ENCODE data around the gene FOXO4.

FOXO4 gene

DNA sequence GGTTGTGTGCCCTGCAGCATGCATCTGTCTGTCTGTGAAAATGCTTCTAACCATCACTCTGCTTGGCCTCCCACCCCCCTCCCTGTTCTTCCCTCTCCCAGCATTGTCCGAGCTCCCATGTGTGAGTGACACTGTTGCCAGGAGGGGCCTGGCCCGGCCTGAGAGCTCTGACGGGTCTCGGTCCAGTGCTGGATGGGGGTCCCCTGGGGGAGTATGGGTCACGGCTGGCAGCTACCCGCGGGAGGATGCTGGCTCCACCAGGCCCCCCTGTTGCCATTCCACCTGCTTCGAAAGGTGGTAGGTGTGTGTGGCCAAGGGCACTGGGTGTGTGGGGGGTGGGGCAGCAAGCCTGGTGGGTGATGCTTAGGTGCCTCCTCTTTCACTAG is 52.6 kb downstream of the FOXO4 start:
- Histone ChIP-seq H3K36me3 (ENCODE audit: control insufficient read depth, insufficient read depth, low read length) (no peaks in the 10 kb centered on the region), H3K9me3 (ENCODE audit: control insufficient read depth, low read length) (no peaks in the 10 kb centered on the region), H3K4me2 (ENCODE audit: low read length) (no peak overlapping the region), H3K9ac (no peak overlapping the region), H3K4me1 (peaks cover 12% of the 10 kb centered on the region), H3K27ac (no peak overlapping the region), H3K4me3 (ENCODE audit: low read depth, low read length) (no peak overlapping the region), H2AFZ (no peak overlapping the region), H3K27me3 (ENCODE audit: control insufficient read depth, insufficient read depth, low read length) (no peaks in the 10 kb centered on the region), H3K79me2 (no peaks in the 10 kb centered on the region)
- TF ChIP-seq, protein P1, sequence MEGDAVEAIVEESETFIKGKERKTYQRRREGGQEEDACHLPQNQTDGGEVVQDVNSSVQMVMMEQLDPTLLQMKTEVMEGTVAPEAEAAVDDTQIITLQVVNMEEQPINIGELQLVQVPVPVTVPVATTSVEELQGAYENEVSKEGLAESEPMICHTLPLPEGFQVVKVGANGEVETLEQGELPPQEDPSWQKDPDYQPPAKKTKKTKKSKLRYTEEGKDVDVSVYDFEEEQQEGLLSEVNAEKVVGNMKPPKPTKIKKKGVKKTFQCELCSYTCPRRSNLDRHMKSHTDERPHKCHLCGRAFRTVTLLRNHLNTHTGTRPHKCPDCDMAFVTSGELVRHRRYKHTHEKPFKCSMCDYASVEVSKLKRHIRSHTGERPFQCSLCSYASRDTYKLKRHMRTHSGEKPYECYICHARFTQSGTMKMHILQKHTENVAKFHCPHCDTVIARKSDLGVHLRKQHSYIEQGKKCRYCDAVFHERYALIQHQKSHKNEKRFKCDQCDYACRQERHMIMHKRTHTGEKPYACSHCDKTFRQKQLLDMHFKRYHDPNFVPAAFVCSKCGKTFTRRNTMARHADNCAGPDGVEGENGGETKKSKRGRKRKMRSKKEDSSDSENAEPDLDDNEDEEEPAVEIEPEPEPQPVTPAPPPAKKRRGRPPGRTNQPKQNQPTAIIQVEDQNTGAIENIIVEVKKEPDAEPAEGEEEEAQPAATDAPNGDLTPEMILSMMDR (IDR thresholded peaks at IDR 0.05): no peak

DNA sequence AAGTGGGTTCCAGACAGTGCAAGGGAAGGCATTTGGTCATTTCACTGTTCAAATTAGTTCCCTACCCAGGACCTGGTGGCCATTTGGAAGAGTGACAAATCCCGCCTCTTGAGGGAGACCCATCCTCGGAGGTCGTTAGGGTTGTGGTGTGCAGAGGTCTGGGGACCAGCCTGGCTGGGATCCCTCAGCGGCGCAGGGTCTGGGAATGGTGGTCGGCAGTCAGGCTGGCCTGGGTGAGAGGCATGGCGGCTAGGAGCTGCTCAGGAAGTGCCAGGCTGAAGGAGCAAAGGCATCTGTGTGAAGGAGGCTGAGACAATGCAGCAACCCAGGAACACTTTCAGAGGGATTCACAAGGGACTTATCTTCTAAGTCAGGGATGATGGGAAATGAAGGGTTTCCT is 55.7 kb downstream of the FOXO4 start:
- Histone ChIP-seq H2AFZ (no peak overlapping the region), H3K79me2 (no peaks in the 10 kb centered on the region), H3K4me2 (ENCODE audit: low read length) (no peak overlapping the region), H3K27me3 (ENCODE audit: control insufficient read depth, insufficient read depth, low read length) (no peaks in the 10 kb centered on the region), H3K27ac (no peak overlapping the region), H3K36me3 (ENCODE audit: control insufficient read depth, insufficient read depth, low read length) (no peaks in the 10 kb centered on the region), H3K9ac (no peak overlapping the region), H3K9me3 (ENCODE audit: control insufficient read depth, low read length) (no peaks in the 10 kb centered on the region), H3K4me3 (ENCODE audit: low read depth, low read length) (no peak overlapping the region), H3K4me1 (peaks cover 3% of the 10 kb centered on the region)
- TF ChIP-seq, protein P1 (IDR thresholded peaks at IDR 0.05): no peak
